ENCODE results near the gene SIAH1.
"Not testable (repeated sequence)": the region's sequence is repeated elsewhere in the genome, so short reads cannot be mapped to it uniquely, and the experiment has no call there.

SIAH1 gene

GRCh38 chr16:48371393-48371780, 13.8 kb downstream of the SIAH1 start:
- Histone ChIP-seq H3K27me3 (ENCODE audit: control insufficient read depth in 1 of 2, insufficient read depth in 1 of 2, low read length in 2 of 2) (no peaks in the 10 kb centered on the region), H2BK12ac (ENCODE audit: low read length in 2 of 2) (no peak overlapping the region), H3K9ac (ENCODE audit: low read length) (no peak overlapping the region), H2AFZ (ENCODE audit: low read depth, low read length) (no peak overlapping the region), H3K4me3 (ENCODE audit: insufficient read depth in 1 of 2, low read depth in 1 of 2, low read length in 2 of 2) (no peak overlapping the region), H3K36me3 (ENCODE audit: control insufficient read depth in 1 of 2, insufficient read depth in 2 of 2, low read depth in 1 of 2, low read length in 2 of 2) (no peaks in the 10 kb centered on the region), H3K14ac (ENCODE audit: low read length in 2 of 2) (no peak overlapping the region), H3K27ac (ENCODE audit: low read length, poor library complexity, severe bottlenecking) (no peak overlapping the region), H3K9me3 (ENCODE audit: control insufficient read depth, low read length) (no peaks in the 10 kb centered on the region), H2BK5ac (ENCODE audit: low read depth, low read length, poor library complexity, severe bottlenecking) (no peak overlapping the region), H4K91ac (ENCODE audit: low read length) (no peak overlapping the region), H3K4me1 (ENCODE audit: control insufficient read depth, insufficient read depth, low read depth, low read length) (peaks cover 3% of the 10 kb centered on the region), H2AK5ac (ENCODE audit: low read length, severe bottlenecking) (no peak overlapping the region), H3K18ac (ENCODE audit: low read depth in 1 of 2, low read length in 2 of 2) (no peak overlapping the region), H3K4ac (ENCODE audit: low read depth in 1 of 2, low read length in 2 of 2) (no peak overlapping the region), H3K79me1 (replicated peaks; ENCODE audit: low read length, poor library complexity, severe bottlenecking) (peaks cover 2% of the 10 kb centered on the region), H2BK120ac (ENCODE audit: low read depth, low read length) (no peak overlapping the region), H4K8ac (ENCODE audit: low read length) (no peak overlapping the region), H3K4me2 (ENCODE audit: low read length, poor library complexity, severe bottlenecking) (no peak overlapping the region), H3K23ac (ENCODE audit: low read length in 2 of 2) (no peak overlapping the region), H2BK15ac (ENCODE audit: low read depth, poor library complexity, severe bottlenecking) (no peak overlapping the region)
- DNase-seq, result no peak

GRCh38 chr16:48370668-48371392, 14.4 kb downstream of the SIAH1 start:
- not testable (repeated sequence) for H2BK5ac ChIP-seq (ENCODE audit: low read depth, low read length, poor library complexity, severe bottlenecking); H2AFZ ChIP-seq (ENCODE audit: low read depth, low read length); H3K4me1 ChIP-seq (ENCODE audit: control insufficient read depth, insufficient read depth, low read depth, low read length); H2AK5ac ChIP-seq (ENCODE audit: low read length, severe bottlenecking); H3K79me1 ChIP-seq (replicated peaks; ENCODE audit: low read length, poor library complexity, severe bottlenecking); H3K36me3 ChIP-seq (ENCODE audit: control insufficient read depth in 1 of 2, insufficient read depth in 2 of 2, low read depth in 1 of 2, low read length in 2 of 2); H3K9me3 ChIP-seq (ENCODE audit: control insufficient read depth, low read length); H3K4me3 ChIP-seq (ENCODE audit: insufficient read depth in 1 of 2, low read depth in 1 of 2, low read length in 2 of 2); H4K8ac ChIP-seq (ENCODE audit: low read length); H2BK12ac ChIP-seq (ENCODE audit: low read length in 2 of 2); DNase-seq; H3K27me3 ChIP-seq (ENCODE audit: control insufficient read depth in 1 of 2, insufficient read depth in 1 of 2, low read length in 2 of 2); H3K18ac ChIP-seq (ENCODE audit: low read depth in 1 of 2, low read length in 2 of 2); H3K9ac ChIP-seq (ENCODE audit: low read length); H3K23ac ChIP-seq (ENCODE audit: low read length in 2 of 2); H3K27ac ChIP-seq (ENCODE audit: low read length, poor library complexity, severe bottlenecking); H3K14ac ChIP-seq (ENCODE audit: low read length in 2 of 2); H2BK15ac ChIP-seq (ENCODE audit: low read depth, poor library complexity, severe bottlenecking); H3K4me2 ChIP-seq (ENCODE audit: low read length, poor library complexity, severe bottlenecking); H4K91ac ChIP-seq (ENCODE audit: low read length); H2BK120ac ChIP-seq (ENCODE audit: low read depth, low read length); H3K4ac ChIP-seq (ENCODE audit: low read depth in 1 of 2, low read length in 2 of 2)
- WGBS, result 96% methylated on average over 17 of the region's 18 CpGs

- no peak overlapping the region for H3K27ac ChIP-seq (ENCODE audit: low read length, poor library complexity, severe bottlenecking)
- H2AFZ ChIP-seq (ENCODE audit: low read depth, low read length), result no peak overlapping the region
- 89% methylated on average over 8 of the region's 8 CpGs for WGBS
- no peak overlapping the region for H2BK120ac ChIP-seq (ENCODE audit: low read depth, low read length)
- DNase-seq, result no peak
- H3K9ac ChIP-seq (ENCODE audit: low read length), result no peak overlapping the region
- H3K27me3 ChIP-seq (ENCODE audit: control insufficient read depth in 1 of 2, insufficient read depth in 1 of 2, low read length in 2 of 2), result no peaks in the 10 kb centered on the region
- no peak overlapping the region for H2BK5ac ChIP-seq (ENCODE audit: low read depth, low read length, poor library complexity, severe bottlenecking)
- H3K23ac ChIP-seq (ENCODE audit: low read length in 2 of 2), result no peak overlapping the region
- H4K91ac ChIP-seq (ENCODE audit: low read length), result no peak overlapping the region
- no peaks in the 10 kb centered on the region for H3K9me3 ChIP-seq (ENCODE audit: control insufficient read depth, low read length)
- no peak overlapping the region for H2BK12ac ChIP-seq (ENCODE audit: low read length in 2 of 2)
- no peak overlapping the region for H3K4me3 ChIP-seq (ENCODE audit: insufficient read depth in 1 of 2, low read depth in 1 of 2, low read length in 2 of 2)
- peaks cover 6% of the 10 kb centered on the region for H3K4me1 ChIP-seq (ENCODE audit: control insufficient read depth, insufficient read depth, low read depth, low read length)
- H3K14ac ChIP-seq (ENCODE audit: low read length in 2 of 2), result no peak overlapping the region
- no peaks in the 10 kb centered on the region for H3K36me3 ChIP-seq (ENCODE audit: control insufficient read depth in 1 of 2, insufficient read depth in 2 of 2, low read depth in 1 of 2, low read length in 2 of 2)
- H3K79me1 ChIP-seq (replicated peaks; ENCODE audit: low read length, poor library complexity, severe bottlenecking), result peaks cover 2% of the 10 kb centered on the region
- no peak overlapping the region for H3K18ac ChIP-seq (ENCODE audit: low read depth in 1 of 2, low read length in 2 of 2)
- no peak overlapping the region for H3K4ac ChIP-seq (ENCODE audit: low read depth in 1 of 2, low read length in 2 of 2)
- H2AK5ac ChIP-seq (ENCODE audit: low read length, severe bottlenecking), result no peak overlapping the region
- no peak overlapping the region for H2BK15ac ChIP-seq (ENCODE audit: low read depth, poor library complexity, severe bottlenecking)
- H4K8ac ChIP-seq (ENCODE audit: low read length), result no peak overlapping the region
- H3K4me2 ChIP-seq (ENCODE audit: low read length, poor library complexity, severe bottlenecking), result no peak overlapping the region
Measured at GRCh38 chr16:48370229-48370628, 15.0 kb downstream of the SIAH1 start.

- no peak overlapping the region for H2BK12ac ChIP-seq (ENCODE audit: low read length in 2 of 2)
- peaks cover 9% of the 10 kb centered on the region for H3K4me1 ChIP-seq (ENCODE audit: control insufficient read depth, insufficient read depth, low read depth, low read length)
- H3K27me3 ChIP-seq (ENCODE audit: control insufficient read depth in 1 of 2, insufficient read depth in 1 of 2, low read length in 2 of 2), result no peaks in the 10 kb centered on the region
- peaks cover 2% of the 10 kb centered on the region for H3K79me1 ChIP-seq (replicated peaks; ENCODE audit: low read length, poor library complexity, severe bottlenecking)
- H3K4ac ChIP-seq (ENCODE audit: low read depth in 1 of 2, low read length in 2 of 2), result no peak overlapping the region
- no peaks in the 10 kb centered on the region for H3K36me3 ChIP-seq (ENCODE audit: control insufficient read depth in 1 of 2, insufficient read depth in 2 of 2, low read depth in 1 of 2, low read length in 2 of 2)
- no peaks in the 10 kb centered on the region for H3K9me3 ChIP-seq (ENCODE audit: control insufficient read depth, low read length)
- no peak overlapping the region for H2BK5ac ChIP-seq (ENCODE audit: low read depth, low read length, poor library complexity, severe bottlenecking)
- H3K9ac ChIP-seq (ENCODE audit: low read length), result no peak overlapping the region
- no peak overlapping the region for H4K8ac ChIP-seq (ENCODE audit: low read length)
- no peak overlapping the region for H2AK5ac ChIP-seq (ENCODE audit: low read length, severe bottlenecking)
- H2BK120ac ChIP-seq (ENCODE audit: low read depth, low read length), result no peak overlapping the region
- no peak overlapping the region for H3K4me2 ChIP-seq (ENCODE audit: low read length, poor library complexity, severe bottlenecking)
- no CpG with 5 or more reads among the region's 1 CpG for WGBS
- no peak for DNase-seq
- no peak overlapping the region for H3K4me3 ChIP-seq (ENCODE audit: insufficient read depth in 1 of 2, low read depth in 1 of 2, low read length in 2 of 2)
- no peak overlapping the region for H2AFZ ChIP-seq (ENCODE audit: low read depth, low read length)
- H3K23ac ChIP-seq (ENCODE audit: low read length in 2 of 2), result no peak overlapping the region
- no peak overlapping the region for H3K18ac ChIP-seq (ENCODE audit: low read depth in 1 of 2, low read length in 2 of 2)
- no peak overlapping the region for H3K14ac ChIP-seq (ENCODE audit: low read length in 2 of 2)
- H2BK15ac ChIP-seq (ENCODE audit: low read depth, poor library complexity, severe bottlenecking), result no peak overlapping the region
- no peak overlapping the region for H4K91ac ChIP-seq (ENCODE audit: low read length)
- no peak overlapping the region for H3K27ac ChIP-seq (ENCODE audit: low read length, poor library complexity, severe bottlenecking)
Measured at GRCh38 chr16:48369765-48370164, 15.4 kb downstream of the SIAH1 start.
